Loucy (cell line): ENCODE measurements around the gene AKAP1.

Experiments
- H2AFZ ChIP-seq: fragments of 200-600 bp; sonication (generic); 2 replicates; pipeline ENCODE4 v1.6.0; 2016; ENCODE audit warnings: antibody characterized with exemption, mild to moderate bottlenecking, low read length, moderate library complexity
- H3F3A ChIP-seq: fragments of 200-600 bp; 2 replicates; pipeline ENCODE4 v1.6.0; 2016; ENCODE audit warnings: antibody characterized with exemption, low read depth, mild to moderate bottlenecking
- H3K27me3 ChIP-seq: fragments of 200-600 bp; sonication (generic); 2 replicates; pipeline ENCODE4 v1.6.1; 2014; ENCODE audit warnings: low read length, mild to moderate bottlenecking; ENCODE audit not compliant: insufficient read depth, poor library complexity, severe bottlenecking
- H3K36me3 ChIP-seq: fragments of 200-600 bp; sonication (generic); 2 replicates; pipeline ENCODE4 v1.6.1; 2016; ENCODE audit warnings: low read length; ENCODE audit not compliant: insufficient read depth
- H3K4me1 ChIP-seq: fragments of 200-600 bp; sonication (generic); 2 replicates; pipeline ENCODE4 v1.5.1; 2014; ENCODE audit warnings: low read length, mild to moderate bottlenecking; ENCODE audit not compliant: insufficient read depth, poor library complexity, severe bottlenecking
- H3K4me2 ChIP-seq: fragments of 200-600 bp; sonication (generic); 2 replicates; pipeline ENCODE4 v1.6.0; 2014; ENCODE audit warnings: antibody characterized with exemption, low read length, low read depth, mild to moderate bottlenecking; ENCODE audit not compliant: poor library complexity, severe bottlenecking
- H3K4me3 ChIP-seq: fragments of 200-600 bp; sonication (generic); 2 replicates; pipeline ENCODE4 v1.5.1; 2014; ENCODE audit warnings: low read length, mild to moderate bottlenecking, mixed read lengths; ENCODE audit not compliant: poor library complexity, severe bottlenecking
- H3K79me2 ChIP-seq: fragments of 200-600 bp; sonication (generic); 2 replicates; pipeline ENCODE4 v1.6.1; 2014; ENCODE audit warnings: low read length; ENCODE audit not compliant: insufficient read depth
- H3K9ac ChIP-seq: fragments of 200-600 bp; sonication (generic); 2 replicates; pipeline ENCODE4 v1.6.0; 2014; ENCODE audit warnings: mild to moderate bottlenecking, low read depth, low read length, moderate library complexity; ENCODE audit not compliant: poor library complexity, severe bottlenecking
- H3K9me2 ChIP-seq: fragments of 200-600 bp; sonication (generic); replicated peaks from 2 replicates; pipeline ENCODE4 v1.6.1; 2016; ENCODE audit warnings: low read depth, low read length, mixed read lengths
- H3K9me3 ChIP-seq: fragments of 200-600 bp; sonication (generic); 2 replicates; pipeline ENCODE4 v1.6.1; 2014; ENCODE audit warnings: mild to moderate bottlenecking, antibody characterized with exemption, low read length, low read depth; ENCODE audit not compliant: insufficient read depth
- H4K20me1 ChIP-seq: fragments of 200-600 bp; sonication (generic); 2 replicates; pipeline ENCODE4 v1.6.0; 2014; ENCODE audit warnings: antibody characterized with exemption, low read length, mild to moderate bottlenecking; ENCODE audit not compliant: insufficient read depth, poor library complexity, severe bottlenecking
- CTCF ChIP-seq: fragments of 200-600 bp; sonication (generic); conservative IDR thresholded peaks from 2 replicates; pipeline ENCODE4 v1.5.1; 2014; ENCODE audit warnings: mild to moderate bottlenecking, antibody characterized with exemption, low read length
- EZH2phosphoT487 ChIP-seq: fragments of 200-600 bp; IDR thresholded peaks from 2 replicates; pipeline ENCODE4 v1.6.1; 2018; ENCODE audit warnings: antibody characterized with exemption, mild to moderate bottlenecking, moderate library complexity, borderline replicate concordance

Gene AKAP1

GRCh38 chr17:57115916-57116315 is 30.9 kb downstream of the AKAP1 start:
- H3K4me1 ChIP-seq, result no peaks in the 10 kb centered on the region
- no peak for TF ChIP-seq EZH2phosphoT487
- no peak for TF ChIP-seq CTCF
- no peaks in the 10 kb centered on the region for H3K9me3 ChIP-seq
- H3K9me2 ChIP-seq, result no peaks in the 10 kb centered on the region
- H4K20me1 ChIP-seq, result no peaks in the 10 kb centered on the region
- no peak overlapping the region for H3K9ac ChIP-seq
- no peak overlapping the region for H3K4me3 ChIP-seq
- no peak overlapping the region for H3K4me2 ChIP-seq
- H3K79me2 ChIP-seq, result no peaks in the 10 kb centered on the region
- no peaks in the 10 kb centered on the region for H3K27me3 ChIP-seq
- H3K36me3 ChIP-seq, result peaks cover 93% of the 10 kb centered on the region; the same call in 1 of the 2 replicates
- H2AFZ ChIP-seq, result no peak overlapping the region
- no peaks in the 10 kb centered on the region for H3F3A ChIP-seq

- Histone ChIP-seq H3F3A (no peaks in the 10 kb centered on the region), H2AFZ (no peak overlapping the region), H3K9ac (no peak overlapping the region), H3K9me3 (no peaks in the 10 kb centered on the region), H4K20me1 (no peaks in the 10 kb centered on the region), H3K4me1 (no peaks in the 10 kb centered on the region), H3K36me3 (peaks cover 89% of the 10 kb centered on the region; the same call in 1 of the 2 replicates), H3K4me2 (no peak overlapping the region), H3K4me3 (no peak overlapping the region), H3K79me2 (no peaks in the 10 kb centered on the region), H3K9me2 (no peaks in the 10 kb centered on the region), H3K27me3 (no peaks in the 10 kb centered on the region)
- TF ChIP-seq CTCF, result no peak
- TF ChIP-seq EZH2phosphoT487, result no peak
Observed at GRCh38 chr17:57117798-57118197, 32.8 kb downstream of the AKAP1 start.

- Histone ChIP-seq H2AFZ (no peak overlapping the region), H3F3A (no peaks in the 10 kb centered on the region), H3K79me2 (no peaks in the 10 kb centered on the region), H3K9me3 (no peaks in the 10 kb centered on the region), H3K4me3 (no peak overlapping the region), H4K20me1 (no peaks in the 10 kb centered on the region), H3K36me3 (peaks cover 80% of the 10 kb centered on the region; the same call in 1 of the 2 replicates), H3K9me2 (no peaks in the 10 kb centered on the region), H3K4me1 (no peaks in the 10 kb centered on the region), H3K4me2 (no peak overlapping the region), H3K9ac (no peak overlapping the region), H3K27me3 (no peaks in the 10 kb centered on the region)
- no peak for TF ChIP-seq CTCF
- no peak for TF ChIP-seq EZH2phosphoT487
Observed at GRCh38 chr17:57120814-57121213, 35.8 kb downstream of the AKAP1 start.
